ENCODE measurements around the gene RPTOR.

Gene RPTOR

GRCh38 chr17:80719449-80719848, 174.8 kb downstream of the RPTOR start:
- Histone ChIP-seq H2AFZ (no peak overlapping the region), H3K27ac (no peak overlapping the region), H3K79me2 (peaks cover 55% of the 10 kb centered on the region), H3K4me3 (ENCODE audit: low read depth, low read length) (no peak overlapping the region), H3K4me1 (no peaks in the 10 kb centered on the region), H3K9ac (no peak overlapping the region), H3K4me2 (ENCODE audit: low read length) (no peak overlapping the region), H3K27me3 (ENCODE audit: control insufficient read depth, insufficient read depth, low read length) (no peaks in the 10 kb centered on the region), H3K9me3 (ENCODE audit: control insufficient read depth, low read length) (no peaks in the 10 kb centered on the region), H3K36me3 (ENCODE audit: control insufficient read depth, insufficient read depth, low read length) (no peaks in the 10 kb centered on the region)
- no peak for TF ChIP-seq CTCF (IDR thresholded peaks at IDR 0.05)

GRCh38 chr17:80720610-80721577, 176.3 kb downstream of the RPTOR start:
- H3K4me1 ChIP-seq: no peaks in the 10 kb centered on the region
- H2AFZ ChIP-seq: no peak overlapping the region
- TF ChIP-seq CTCF (IDR thresholded peaks at IDR 0.05): no peak
- no peaks in the 10 kb centered on the region for H3K9me3 ChIP-seq (ENCODE audit: control insufficient read depth, low read length)
- H3K79me2 ChIP-seq: peaks cover 49% of the 10 kb centered on the region
- H3K27ac ChIP-seq: no peak overlapping the region
- H3K4me2 ChIP-seq (ENCODE audit: low read length): no peak overlapping the region
- H3K9ac ChIP-seq: no peak overlapping the region
- no peak overlapping the region for H3K4me3 ChIP-seq (ENCODE audit: low read depth, low read length)
- H3K27me3 ChIP-seq (ENCODE audit: control insufficient read depth, insufficient read depth, low read length): no peaks in the 10 kb centered on the region
- H3K36me3 ChIP-seq (ENCODE audit: control insufficient read depth, insufficient read depth, low read length): no peaks in the 10 kb centered on the region

GRCh38 chr17:80722661-80723060, 178.0 kb downstream of the RPTOR start:
- no peaks in the 10 kb centered on the region for H3K36me3 ChIP-seq (ENCODE audit: control insufficient read depth, insufficient read depth, low read length)
- no peak overlapping the region for H3K4me2 ChIP-seq (ENCODE audit: low read length)
- no peaks in the 10 kb centered on the region for H3K27me3 ChIP-seq (ENCODE audit: control insufficient read depth, insufficient read depth, low read length)
- H3K79me2 ChIP-seq: peaks cover 37% of the 10 kb centered on the region
- H3K9me3 ChIP-seq (ENCODE audit: control insufficient read depth, low read length): no peaks in the 10 kb centered on the region
- H3K4me1 ChIP-seq: no peaks in the 10 kb centered on the region
- TF ChIP-seq CTCF (IDR thresholded peaks at IDR 0.05): no peak
- no peak overlapping the region for H3K9ac ChIP-seq
- no peak overlapping the region for H2AFZ ChIP-seq
- no peak overlapping the region for H3K4me3 ChIP-seq (ENCODE audit: low read depth, low read length)
- H3K27ac ChIP-seq: no peak overlapping the region

- Histone ChIP-seq H3K4me2 (ENCODE audit: low read length) (no peak overlapping the region), H3K9ac (no peak overlapping the region), H3K4me1 (no peaks in the 10 kb centered on the region), H3K4me3 (ENCODE audit: low read depth, low read length) (no peak overlapping the region), H3K36me3 (ENCODE audit: control insufficient read depth, insufficient read depth, low read length) (no peaks in the 10 kb centered on the region), H3K27me3 (ENCODE audit: control insufficient read depth, insufficient read depth, low read length) (no peaks in the 10 kb centered on the region), H3K27ac (no peak overlapping the region), H3K79me2 (peaks cover 23% of the 10 kb centered on the region), H3K9me3 (ENCODE audit: control insufficient read depth, low read length) (no peaks in the 10 kb centered on the region), H2AFZ (no peak overlapping the region)
- TF ChIP-seq CTCF (IDR thresholded peaks at IDR 0.05): no peak
Measured at GRCh38 chr17:80724775-80725266, 180.2 kb downstream of the RPTOR start.

Data from parathyroid adenoma (tissue), 2 donors.